GM23338 (cell line): Measurements from ENCODE around the gene PTN. TPM values are rescaled to one million over a fixed set of nuclear protein-coding genes. Genes with fewer than 3 reads are reported as not detected.

ENCODE experiments used
- ATAC-seq: fragments of 200-7000 bp; cut with Tn5 transposase; 3 replicates; pipeline ENCODE4 v1.9.1; 2020
- DNase-seq: peaks from one replicate; pipeline ENCODE4 v3.0.0-alpha.2; 2015; ENCODE audit warnings: low spot score
- H2AFZ ChIP-seq: fragments of 200-600 bp; sonication (generic); 2 replicates; pipeline ENCODE4 v1.8.0; 2016; ENCODE audit warnings: antibody characterized with exemption, mild to moderate bottlenecking, moderate library complexity
- H3F3A ChIP-seq: fragments of 200-600 bp; sonication (generic); replicated peaks from 2 replicates; pipeline ENCODE4 v1.8.0; 2017; ENCODE audit warnings: antibody characterized with exemption, mixed run types, low read depth
- H3K27ac ChIP-seq: fragments of 200-600 bp; sonication (generic); 2 replicates; pipeline ENCODE4 v1.6.1; 2016; ENCODE audit warnings: low read depth
- H3K27me3 ChIP-seq: fragments of 200-600 bp; sonication (generic); 2 replicates; pipeline ENCODE4 v1.8.0; 2016; ENCODE audit warnings: mild to moderate bottlenecking, mixed run types, moderate library complexity; ENCODE audit not compliant: insufficient read depth
- H3K36me3 ChIP-seq: fragments of 200-600 bp; sonication (generic); 2 replicates; pipeline ENCODE4 v1.8.0; 2016; ENCODE audit warnings: mild to moderate bottlenecking; ENCODE audit not compliant: insufficient read depth
- H3K4me1 ChIP-seq: fragments of 200-600 bp; sonication (generic); 2 replicates; pipeline ENCODE4 v1.8.0; 2016; ENCODE audit warnings: mild to moderate bottlenecking, moderate library complexity; ENCODE audit not compliant: insufficient read depth
- H3K4me2 ChIP-seq: fragments of 200-600 bp; sonication (generic); 2 replicates; pipeline ENCODE4 v1.7.1; 2017; ENCODE audit warnings: mixed run types
- H3K4me3 ChIP-seq: fragments of 200-600 bp; sonication (generic); 2 replicates; pipeline ENCODE4 v1.6.1; 2016; ENCODE audit warnings: mixed run types
- H3K79me2 ChIP-seq: fragments of 200-600 bp; sonication (generic); replicated peaks from 2 replicates; pipeline ENCODE4 v1.8.0; 2017; ENCODE audit warnings: mild to moderate bottlenecking; ENCODE audit not compliant: insufficient read depth
- H3K9me2 ChIP-seq: fragments of 200-600 bp; sonication (generic); 2 replicates; pipeline ENCODE4 v1.8.0; 2017; ENCODE audit not compliant: insufficient read depth
- H4K20me1 ChIP-seq: fragments of 200-600 bp; sonication (generic); replicated peaks from 2 replicates; pipeline ENCODE4 v1.8.0; 2017; ENCODE audit warnings: mild to moderate bottlenecking; ENCODE audit not compliant: insufficient read depth
- H3K27ac Mint-ChIP-seq: 2 replicates; pipeline ENCODE4 v1.8.0; 2020; ENCODE audit warnings: inconsistent platforms, mild to moderate bottlenecking, moderate library complexity, mixed read lengths
- H3K27me3 Mint-ChIP-seq: 3 replicates; pipeline ENCODE4 v1.8.0; 2022; ENCODE audit warnings: low read depth, mild to moderate bottlenecking, moderate library complexity, mixed read lengths, inconsistent platforms; ENCODE audit not compliant: insufficient read depth, poor library complexity
- H3K36me3 Mint-ChIP-seq: 3 replicates; pipeline ENCODE4 v1.8.0; 2021; ENCODE audit warnings: low read depth, mild to moderate bottlenecking, inconsistent platforms, moderate library complexity, mixed read lengths
- H3K4me1 Mint-ChIP-seq: 3 replicates; pipeline ENCODE4 v1.8.0; 2020; ENCODE audit warnings: mild to moderate bottlenecking, inconsistent platforms, mixed read lengths
- H3K4me3 Mint-ChIP-seq: 3 replicates; pipeline ENCODE4 v1.8.0; 2021; ENCODE audit warnings: moderate library complexity, mild to moderate bottlenecking, inconsistent platforms, mixed read lengths
- H3K9me3 Mint-ChIP-seq: 3 replicates; pipeline ENCODE4 v1.8.0; 2020; ENCODE audit warnings: moderate library complexity, mild to moderate bottlenecking, inconsistent platforms, mixed read lengths
- CREB1 ChIP-seq: fragments of 250-450 bp; sonication (Bioruptor Pico); IDR thresholded peaks from 2 replicates; pipeline ENCODE4 v1.5.0; 2020; ENCODE audit warnings: low read depth, mild to moderate bottlenecking, moderate library complexity
- CTCF ChIP-seq, 2 experiments: fragments of 200-600 bp in 1 of 2; sonication (generic) in 1 of 2; conservative IDR thresholded peaks; 2 replicates each; pipeline versions ENCODE4 v1.5.1 to v1.6.1; 2016 to 2017; ENCODE audit warnings: antibody characterized with exemption in 2 of 2, low read depth in 2 of 2, mild to moderate bottlenecking in 2 of 2, moderate library complexity in 1 of 2
- ETS1 ChIP-seq: IDR thresholded peaks from 2 replicates; pipeline ENCODE4 v1.6.1; 2016; ENCODE audit warnings: antibody characterized with exemption
- EZH2 ChIP-seq: fragments of 200-600 bp; sonication (generic); IDR thresholded peaks from one replicate; pipeline ENCODE4 v1.8.0; 2017; ENCODE audit warnings: antibody characterized with exemption, mild to moderate bottlenecking, low read depth; ENCODE audit not compliant: unreplicated experiment
- EZH2phosphoT487 ChIP-seq: fragments of 200-600 bp; sonication (generic); IDR thresholded peaks from one replicate; pipeline ENCODE4 v1.8.1; 2018; ENCODE audit warnings: antibody characterized with exemption; ENCODE audit not compliant: unreplicated experiment
- JUNB ChIP-seq: IDR thresholded peaks from one replicate; pipeline ENCODE4 v1.6.1; 2016; ENCODE audit warnings: antibody characterized with exemption; ENCODE audit not compliant: unreplicated experiment
- NANOG ChIP-seq: IDR thresholded peaks from 2 replicates; pipeline ENCODE4 v1.6.1; 2016; ENCODE audit warnings: antibody characterized with exemption, borderline replicate concordance
- POLR2AphosphoS5 ChIP-seq: IDR thresholded peaks from 2 replicates; pipeline ENCODE4 v1.6.1; 2016; ENCODE audit warnings: antibody characterized with exemption, low read depth
- REST ChIP-seq: IDR thresholded peaks from one replicate; pipeline ENCODE4 v1.6.1; 2018; ENCODE audit warnings: antibody characterized with exemption; ENCODE audit not compliant: unreplicated experiment
- STAT1 ChIP-seq: IDR thresholded peaks from one replicate; pipeline ENCODE4 v1.6.1; 2016; ENCODE audit warnings: antibody characterized with exemption; ENCODE audit not compliant: unreplicated experiment
- ZNF114 ChIP-seq: fragments of 250-450 bp; sonication (Bioruptor Pico); IDR thresholded peaks from 2 replicates; pipeline ENCODE4 v1.5.0; 2020; ENCODE audit warnings: mild to moderate bottlenecking, moderate library complexity
- ZNF331 ChIP-seq: fragments of 250-450 bp; sonication (Bioruptor Pico); IDR thresholded peaks from 2 replicates; pipeline ENCODE4 v1.5.0; 2020; ENCODE audit warnings: low read depth, mild to moderate bottlenecking, moderate library complexity
- ZNF462 ChIP-seq: fragments of 250-450 bp; sonication (Bioruptor Pico); IDR thresholded peaks from 2 replicates; pipeline ENCODE4 v1.5.0; 2020; ENCODE audit warnings: mild to moderate bottlenecking, moderate library complexity
- polyA plus RNA-seq: library from polyadenylated mRNA; unstranded; fragments of >200 nt; fragmentation: Nextera tagmentation; extraction: Ambion mirVana; gene quantifications from 2 replicates; pipeline ENCODE4 v1.2.1, GENCODE V29; 2016
- total RNA-seq: library from RNA; depleted of rRNA; stranded (reverse); fragments of >200 nt; shearing (Covaris generic); gene quantifications from 2 replicates; pipeline ENCODE4 v1.2.3, GENCODE V29; 2014

Gene PTN
- total and polyA plus RNA-seq, 2 experiments from 2014 or later: 20.1 to 39.4 TPM

GRCh38 chr7:137371616-137372015 lies 28.1 kb upstream of the PTN start:
- Mint-ChIP-seq H3K4me3 (no peak overlapping the region), H3K27ac (no peak overlapping the region), H3K4me1 (peaks cover 8% of the 10 kb centered on the region), H3K9me3 (peaks cover 23% of the 10 kb centered on the region; the same call in 2 of the 3 replicates), H3K36me3 (peaks cover 9% of the 10 kb centered on the region; the same call in 1 of the 3 replicates), H3K27me3 (no peaks in the 10 kb centered on the region)
- ATAC-seq: no peak
- Histone ChIP-seq H3K4me1 (peaks cover 11% of the 10 kb centered on the region), H3F3A (no peaks in the 10 kb centered on the region), H3K27me3 (no peaks in the 10 kb centered on the region), H3K27ac (no peak overlapping the region), H3K79me2 (no peaks in the 10 kb centered on the region), H3K4me3 (no peak overlapping the region), H3K36me3 (no peaks in the 10 kb centered on the region; the same call in 1 of the 2 replicates), H3K4me2 (no peak overlapping the region), H3K9me2 (0 out of 2 replicates have a peak, but pooled peaks cover 7% of the 10 kb centered on the region), H4K20me1 (no peaks in the 10 kb centered on the region), H2AFZ (no peak overlapping the region)
- no peak for DNase-seq
- TF ChIP-seq CTCF (conservative IDR thresholded peaks at IDR 0.05; ENCODE audit: low read depth in 2 of 2): no peak
- TF ChIP-seq STAT1: no peak
- TF ChIP-seq ZNF462 (CRISPR knock-in tag): no peak
- TF ChIP-seq ZNF331 (CRISPR knock-in tag): no peak
- TF ChIP-seq ZNF114 (CRISPR knock-in tag): no peak
- TF ChIP-seq NANOG: no peak
- no peak for TF ChIP-seq EZH2phosphoT487
- TF ChIP-seq CREB1: no peak
- no peak for TF ChIP-seq POLR2AphosphoS5
- TF ChIP-seq REST: no peak
- no peak for TF ChIP-seq JUNB
- TF ChIP-seq ETS1: no peak
- TF ChIP-seq EZH2: no peak
